ENCODE measurements around the gene MAN2B2. TPM values are rescaled to one million over a fixed set of nuclear protein-coding genes. Genes with fewer than 3 reads are reported as not detected.

MAN2B2 gene
- total RNA-seq, 1 experiment from 2014 or later: 34.4 TPM

DNA sequence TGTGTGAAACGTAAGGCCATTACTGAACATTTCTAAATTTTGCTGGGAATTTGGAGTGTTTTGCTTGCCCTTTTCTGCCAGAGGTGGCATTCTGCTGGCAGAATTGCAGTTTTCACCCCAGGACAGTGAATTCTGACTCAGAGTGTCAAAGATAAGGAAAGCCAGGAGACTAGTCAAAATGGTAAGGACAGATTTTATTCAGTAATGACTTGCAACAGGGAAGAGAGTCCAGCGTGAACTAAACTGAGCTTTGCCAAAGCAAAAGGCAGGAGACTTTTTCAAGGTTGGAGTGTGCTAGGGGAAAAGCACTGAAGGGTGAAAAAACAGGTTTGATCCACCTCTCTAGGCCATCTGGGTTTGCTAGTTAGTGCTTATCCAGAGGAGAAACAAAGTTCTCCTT lies 84.9 kb downstream of the MAN2B2 start:
- POLR2A ChIA-PET: no interaction called here
- no peaks in the 10 kb centered on the region for H3K36me3 ChIP-seq (ENCODE audit: control insufficient read depth, insufficient read depth, low read length)
- H3K4me3 ChIP-seq (ENCODE audit: low read depth in 2 of 2, low read length in 2 of 2): no peak overlapping the region
- TF ChIP-seq, protein P1, sequence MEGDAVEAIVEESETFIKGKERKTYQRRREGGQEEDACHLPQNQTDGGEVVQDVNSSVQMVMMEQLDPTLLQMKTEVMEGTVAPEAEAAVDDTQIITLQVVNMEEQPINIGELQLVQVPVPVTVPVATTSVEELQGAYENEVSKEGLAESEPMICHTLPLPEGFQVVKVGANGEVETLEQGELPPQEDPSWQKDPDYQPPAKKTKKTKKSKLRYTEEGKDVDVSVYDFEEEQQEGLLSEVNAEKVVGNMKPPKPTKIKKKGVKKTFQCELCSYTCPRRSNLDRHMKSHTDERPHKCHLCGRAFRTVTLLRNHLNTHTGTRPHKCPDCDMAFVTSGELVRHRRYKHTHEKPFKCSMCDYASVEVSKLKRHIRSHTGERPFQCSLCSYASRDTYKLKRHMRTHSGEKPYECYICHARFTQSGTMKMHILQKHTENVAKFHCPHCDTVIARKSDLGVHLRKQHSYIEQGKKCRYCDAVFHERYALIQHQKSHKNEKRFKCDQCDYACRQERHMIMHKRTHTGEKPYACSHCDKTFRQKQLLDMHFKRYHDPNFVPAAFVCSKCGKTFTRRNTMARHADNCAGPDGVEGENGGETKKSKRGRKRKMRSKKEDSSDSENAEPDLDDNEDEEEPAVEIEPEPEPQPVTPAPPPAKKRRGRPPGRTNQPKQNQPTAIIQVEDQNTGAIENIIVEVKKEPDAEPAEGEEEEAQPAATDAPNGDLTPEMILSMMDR (IDR thresholded peaks at IDR 0.05): no peak
- no peak for TF ChIP-seq TCF7L2 (IDR thresholded peaks at IDR 0.05; ENCODE audit: low read depth, low read length)
- no peak for TF ChIP-seq SIN3A (IDR thresholded peaks at IDR 0.05; ENCODE audit: borderline replicate concordance, insufficient read depth, low read depth, low read length)
- no peak for TF ChIP-seq POLR2AphosphoS5 (IDR thresholded peaks at IDR 0.05; ENCODE audit: low read depth, low read length)
- TF ChIP-seq, protein P2, sequence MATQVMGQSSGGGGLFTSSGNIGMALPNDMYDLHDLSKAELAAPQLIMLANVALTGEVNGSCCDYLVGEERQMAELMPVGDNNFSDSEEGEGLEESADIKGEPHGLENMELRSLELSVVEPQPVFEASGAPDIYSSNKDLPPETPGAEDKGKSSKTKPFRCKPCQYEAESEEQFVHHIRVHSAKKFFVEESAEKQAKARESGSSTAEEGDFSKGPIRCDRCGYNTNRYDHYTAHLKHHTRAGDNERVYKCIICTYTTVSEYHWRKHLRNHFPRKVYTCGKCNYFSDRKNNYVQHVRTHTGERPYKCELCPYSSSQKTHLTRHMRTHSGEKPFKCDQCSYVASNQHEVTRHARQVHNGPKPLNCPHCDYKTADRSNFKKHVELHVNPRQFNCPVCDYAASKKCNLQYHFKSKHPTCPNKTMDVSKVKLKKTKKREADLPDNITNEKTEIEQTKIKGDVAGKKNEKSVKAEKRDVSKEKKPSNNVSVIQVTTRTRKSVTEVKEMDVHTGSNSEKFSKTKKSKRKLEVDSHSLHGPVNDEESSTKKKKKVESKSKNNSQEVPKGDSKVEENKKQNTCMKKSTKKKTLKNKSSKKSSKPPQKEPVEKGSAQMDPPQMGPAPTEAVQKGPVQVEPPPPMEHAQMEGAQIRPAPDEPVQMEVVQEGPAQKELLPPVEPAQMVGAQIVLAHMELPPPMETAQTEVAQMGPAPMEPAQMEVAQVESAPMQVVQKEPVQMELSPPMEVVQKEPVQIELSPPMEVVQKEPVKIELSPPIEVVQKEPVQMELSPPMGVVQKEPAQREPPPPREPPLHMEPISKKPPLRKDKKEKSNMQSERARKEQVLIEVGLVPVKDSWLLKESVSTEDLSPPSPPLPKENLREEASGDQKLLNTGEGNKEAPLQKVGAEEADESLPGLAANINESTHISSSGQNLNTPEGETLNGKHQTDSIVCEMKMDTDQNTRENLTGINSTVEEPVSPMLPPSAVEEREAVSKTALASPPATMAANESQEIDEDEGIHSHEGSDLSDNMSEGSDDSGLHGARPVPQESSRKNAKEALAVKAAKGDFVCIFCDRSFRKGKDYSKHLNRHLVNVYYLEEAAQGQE (IDR thresholded peaks at IDR 0.05; ENCODE audit: insufficient read depth in 1 of 2, low read depth in 2 of 2, low read length in 1 of 2): no peak
- DNase-seq (ENCODE audit: low read depth, low spot score): no peak
- no peak overlapping the region for H3K27ac ChIP-seq (ENCODE audit: low read length)
- in situ Hi-C loops (cut with HindIII; ENCODE audit: low pct_unique_long_range_greater_than_20kb, low sequenced_read_pairs) (no loop called here), intact Hi-C loops (cut with micrococcal nuclease; ENCODE audit: unreplicated experiment) (no loop called here)
- no peaks in the 10 kb centered on the region; the same call in 1 of the 2 replicates for H3K4me1 ChIP-seq (ENCODE audit: control insufficient read depth, insufficient read depth, low read length)
- no peak for ATAC-seq
- BruUV-seq (replicated peaks): no TSS peak
- no peaks in the 10 kb centered on the region for H3K27me3 ChIP-seq (ENCODE audit: control insufficient read depth, insufficient read depth, low read length)
- CTCF ChIA-PET: no interaction called here
- no peaks in the 10 kb centered on the region for H3K9me3 ChIP-seq (ENCODE audit: control insufficient read depth, insufficient read depth, low read depth, low read length)

DNA sequence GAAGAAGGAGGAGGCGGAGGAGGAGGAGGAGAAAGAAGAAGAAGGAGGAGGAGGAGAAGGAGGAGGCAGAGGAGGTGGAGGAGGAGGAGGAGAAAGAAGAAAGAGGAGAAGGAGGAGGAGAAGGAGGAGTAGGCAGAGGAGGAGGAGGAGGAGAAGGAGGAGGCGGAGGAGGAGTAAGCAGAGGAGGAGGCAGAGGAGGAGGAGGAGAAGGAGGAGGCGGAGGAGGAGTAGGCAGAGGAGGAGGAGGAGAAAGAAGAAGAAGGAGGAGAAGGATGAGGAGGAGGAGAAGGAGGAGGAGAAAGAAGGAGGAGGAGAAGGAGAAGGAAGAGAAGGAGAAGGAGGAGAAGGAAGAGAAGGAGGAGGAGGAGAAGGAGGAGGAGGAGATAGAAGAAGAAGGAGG lies 85.4 kb downstream of the MAN2B2 start:
- no peaks in the 10 kb centered on the region for H3K9me3 ChIP-seq (ENCODE audit: control insufficient read depth, insufficient read depth, low read depth, low read length)
- H3K27ac ChIP-seq (ENCODE audit: low read length): no peak overlapping the region
- no peak overlapping the region for H3K4me3 ChIP-seq (ENCODE audit: low read depth in 2 of 2, low read length in 2 of 2)
- no peaks in the 10 kb centered on the region for H3K27me3 ChIP-seq (ENCODE audit: control insufficient read depth, insufficient read depth, low read length)
- intact Hi-C loops (cut with micrococcal nuclease; ENCODE audit: unreplicated experiment): no loop called here
- no TSS peak for BruUV-seq (replicated peaks)
- no peak for DNase-seq (ENCODE audit: low read depth, low spot score)
- ATAC-seq: no peak
- ChIA-PET CTCF (no interaction called here), POLR2A (no interaction called here)
- no peaks in the 10 kb centered on the region for H3K36me3 ChIP-seq (ENCODE audit: control insufficient read depth, insufficient read depth, low read length)
- TF ChIP-seq, protein P2 (IDR thresholded peaks at IDR 0.05; ENCODE audit: insufficient read depth in 1 of 2, low read depth in 2 of 2, low read length in 1 of 2): no peak
- TF ChIP-seq POLR2AphosphoS5 (IDR thresholded peaks at IDR 0.05; ENCODE audit: low read depth, low read length) (no peak), TCF7L2 (IDR thresholded peaks at IDR 0.05; ENCODE audit: low read depth, low read length) (no peak), SIN3A (IDR thresholded peaks at IDR 0.05; ENCODE audit: borderline replicate concordance, insufficient read depth, low read depth, low read length) (no peak)
- TF ChIP-seq, protein P1 (IDR thresholded peaks at IDR 0.05): no peak
- H3K4me1 ChIP-seq (ENCODE audit: control insufficient read depth, insufficient read depth, low read length): no peaks in the 10 kb centered on the region; the same call in 1 of the 2 replicates
- in situ Hi-C loops (cut with HindIII; ENCODE audit: low pct_unique_long_range_greater_than_20kb, low sequenced_read_pairs): no loop called here

All from Panc1 (cell line).